ENCODE data around the gene RAPGEF3.

The RAPGEF3 gene

GRCh38 chr12:47801170-47801903, 42.7 kb upstream of the RAPGEF3 start:
- Histone ChIP-seq H2AFZ (no peak overlapping the region), H3K4me2 (ENCODE audit: low read length) (peak overlapping the region; percentile 10), H3K27me3 (ENCODE audit: control insufficient read depth, insufficient read depth, low read length) (no peaks in the 10 kb centered on the region), H3K36me3 (ENCODE audit: control insufficient read depth, insufficient read depth, low read length) (no peaks in the 10 kb centered on the region), H3K4me1 (peaks cover 56% of the 10 kb centered on the region), H3K27ac (peak overlapping the region; percentile 78), H3K9me3 (ENCODE audit: control insufficient read depth, low read length) (no peaks in the 10 kb centered on the region), H3K4me3 (ENCODE audit: low read depth, low read length) (no peak overlapping the region), H3K79me2 (peaks cover 92% of the 10 kb centered on the region), H3K9ac (no peak overlapping the region)
- TF ChIP-seq CTCF (IDR thresholded peaks at IDR 0.05) = peak; percentile 51

GRCh38 chr12:47800582-47800981, 41.9 kb upstream of the RAPGEF3 start:
- Histone ChIP-seq H3K27ac (no peak overlapping the region), H3K4me2 (ENCODE audit: low read length) (no peak overlapping the region), H3K9me3 (ENCODE audit: control insufficient read depth, low read length) (no peaks in the 10 kb centered on the region), H3K79me2 (peaks cover 87% of the 10 kb centered on the region), H3K27me3 (ENCODE audit: control insufficient read depth, insufficient read depth, low read length) (no peaks in the 10 kb centered on the region), H2AFZ (no peak overlapping the region), H3K4me3 (ENCODE audit: low read depth, low read length) (no peak overlapping the region), H3K36me3 (ENCODE audit: control insufficient read depth, insufficient read depth, low read length) (no peaks in the 10 kb centered on the region), H3K9ac (no peak overlapping the region), H3K4me1 (peaks cover 53% of the 10 kb centered on the region)
- no peak for TF ChIP-seq CTCF (IDR thresholded peaks at IDR 0.05)

- Histone ChIP-seq H3K4me2 (ENCODE audit: low read length) (no peak overlapping the region), H3K9ac (no peak overlapping the region), H3K36me3 (ENCODE audit: control insufficient read depth, insufficient read depth, low read length) (no peaks in the 10 kb centered on the region), H3K27ac (no peak overlapping the region), H3K4me1 (peaks cover 44% of the 10 kb centered on the region), H3K79me2 (peaks cover 87% of the 10 kb centered on the region), H3K27me3 (ENCODE audit: control insufficient read depth, insufficient read depth, low read length) (no peaks in the 10 kb centered on the region), H2AFZ (no peak overlapping the region), H3K4me3 (ENCODE audit: low read depth, low read length) (no peak overlapping the region), H3K9me3 (ENCODE audit: control insufficient read depth, low read length) (no peaks in the 10 kb centered on the region)
- TF ChIP-seq CTCF (IDR thresholded peaks at IDR 0.05) = no peak
Observed at GRCh38 chr12:47799357-47799955, 40.8 kb upstream of the RAPGEF3 start.

- Histone ChIP-seq H3K9me3 (ENCODE audit: control insufficient read depth, low read length) (no peaks in the 10 kb centered on the region), H3K9ac (no peak overlapping the region), H3K27me3 (ENCODE audit: control insufficient read depth, insufficient read depth, low read length) (no peaks in the 10 kb centered on the region), H3K27ac (no peak overlapping the region), H3K4me1 (peaks cover 34% of the 10 kb centered on the region), H3K36me3 (ENCODE audit: control insufficient read depth, insufficient read depth, low read length) (no peaks in the 10 kb centered on the region), H3K4me3 (ENCODE audit: low read depth, low read length) (no peak overlapping the region), H2AFZ (no peak overlapping the region), H3K4me2 (ENCODE audit: low read length) (no peak overlapping the region), H3K79me2 (peaks cover 87% of the 10 kb centered on the region)
- TF ChIP-seq CTCF (IDR thresholded peaks at IDR 0.05) = no peak
Observed at GRCh38 chr12:47798382-47798948, 39.8 kb upstream of the RAPGEF3 start.

Measured in parathyroid adenoma (tissue), 2 donors.